ENCODE data around the gene EXTL1. TPM values are rescaled to one million over a fixed set of nuclear protein-coding genes. Genes with fewer than 3 reads are reported as not detected.

EXTL1 gene
- total and polyA plus RNA-seq, 10 of the 15 experiments (the other 5 are each of a cell fraction or from before 2014, with no cell fraction given), result not detected

GRCh38 chr1:26028490-26028980 is 7.0 kb downstream of the EXTL1 start:
- Histone ChIP-seq H3K36me3 (ENCODE audit: control insufficient read depth in 2 of 2, insufficient read depth in 2 of 2, low read length in 1 of 2) (no peaks in the 10 kb centered on the region), H3K9ac (ENCODE audit: control insufficient read depth, insufficient read depth, low read length) (no peak overlapping the region), H3K27ac (ENCODE audit: control insufficient read depth, insufficient read depth) (no peak overlapping the region), H3K4me3 (no peak overlapping the region), H3K4me1 (ENCODE audit: control insufficient read depth, insufficient read depth, low read length) (no peaks in the 10 kb centered on the region), H2AFZ (ENCODE audit: control insufficient read depth, low read depth, low read length) (no peak overlapping the region), H4K20me1 (ENCODE audit: control insufficient read depth, insufficient read depth) (no peaks in the 10 kb centered on the region), H3K9me3 (replicated peaks; ENCODE audit: control insufficient read depth, insufficient read depth, low read length) (0 out of 3 replicates have a peak, but pooled peaks cover 2% of the 10 kb centered on the region), H3K4me2 (ENCODE audit: control insufficient read depth, insufficient read depth) (no peak overlapping the region), H3K79me2 (ENCODE audit: control insufficient read depth, insufficient read depth, low read length) (no peaks in the 10 kb centered on the region), H3K27me3 (replicated peaks in 1 of 2; ENCODE audit: control insufficient read depth in 2 of 2, insufficient read depth in 2 of 2, low read length in 1 of 2) (no peaks in the 10 kb centered on the region; a peak in 2 of 4 replicates)
- 25% methylated on average over 8 of the region's 8 CpGs for WGBS (ENCODE audit: insufficient coverage, insufficient replicate concordance, low lambda C conversion rate, missing lambda C conversion rate)
- FAIRE-seq, result no peak
- in situ Hi-C loops (cut with MboI) (no loop called here), intact Hi-C loops (cut with micrococcal nuclease; ENCODE audit: unreplicated experiment) (no loop called here)
- BruUV-seq (replicated peaks), result no TSS peak
- SMC1A ChIA-PET (ENCODE audit: uncharacterized antibody, unreplicated experiment), result no interaction called here
- CTCF ChIA-PET, result no interaction called here
- TF ChIP-seq, protein P1, sequence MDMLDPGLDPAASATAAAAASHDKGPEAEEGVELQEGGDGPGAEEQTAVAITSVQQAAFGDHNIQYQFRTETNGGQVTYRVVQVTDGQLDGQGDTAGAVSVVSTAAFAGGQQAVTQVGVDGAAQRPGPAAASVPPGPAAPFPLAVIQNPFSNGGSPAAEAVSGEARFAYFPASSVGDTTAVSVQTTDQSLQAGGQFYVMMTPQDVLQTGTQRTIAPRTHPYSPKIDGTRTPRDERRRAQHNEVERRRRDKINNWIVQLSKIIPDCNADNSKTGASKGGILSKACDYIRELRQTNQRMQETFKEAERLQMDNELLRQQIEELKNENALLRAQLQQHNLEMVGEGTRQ (IDR thresholded peaks at IDR 0.05; ENCODE audit: borderline replicate concordance, low read depth, low read length), result no peak
- TF ChIP-seq ZNF274 (IDR thresholded peaks at IDR 0.05; ENCODE audit: insufficient read depth, insufficient read length), result no peak
- TF ChIP-seq IRF5 (IDR thresholded peaks at IDR 0.05; ENCODE audit: borderline replicate concordance), result no peak
- TF ChIP-seq MXI1 (IDR thresholded peaks at IDR 0.05; ENCODE audit: low read depth, low read length), result no peak
- TF ChIP-seq, protein P2, sequence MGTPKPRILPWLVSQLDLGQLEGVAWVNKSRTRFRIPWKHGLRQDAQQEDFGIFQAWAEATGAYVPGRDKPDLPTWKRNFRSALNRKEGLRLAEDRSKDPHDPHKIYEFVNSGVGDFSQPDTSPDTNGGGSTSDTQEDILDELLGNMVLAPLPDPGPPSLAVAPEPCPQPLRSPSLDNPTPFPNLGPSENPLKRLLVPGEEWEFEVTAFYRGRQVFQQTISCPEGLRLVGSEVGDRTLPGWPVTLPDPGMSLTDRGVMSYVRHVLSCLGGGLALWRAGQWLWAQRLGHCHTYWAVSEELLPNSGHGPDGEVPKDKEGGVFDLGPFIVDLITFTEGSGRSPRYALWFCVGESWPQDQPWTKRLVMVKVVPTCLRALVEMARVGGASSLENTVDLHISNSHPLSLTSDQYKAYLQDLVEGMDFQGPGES (IDR thresholded peaks at IDR 0.05), result no peak
- no peak for TF ChIP-seq BRCA1 (IDR thresholded peaks at IDR 0.05; ENCODE audit: low read depth, low read length)
- RAD21 ChIA-PET (ENCODE audit: unreplicated experiment), result interaction anchor here (1.3 to 1.4 kb wide), 2 partner anchors 29 to 133 kb away, joined by 3 to 5 read pairs; no protein-coding TSS in a partner anchor
- POLR2A ChIA-PET, result no interaction called here
- no peak; the same call in 2 of the 3 replicates for ATAC-seq
- no peak for DNase-seq (ENCODE audit: low read depth, low spot score)

All from GM12878 (cell line).